KMS-11 (cell line): ENCODE data around the gene RFLNA.

Experiments used
- H2AFZ ChIP-seq: fragments of 200-600 bp; sonication (generic); 2 replicates; pipeline ENCODE4 v1.6.1; 2016; ENCODE audit warnings: antibody characterized with exemption, mixed run types, low read depth
- H3K27ac ChIP-seq: fragments of 200-600 bp; sonication (generic); 2 replicates; pipeline ENCODE4 v1.6.1; 2016; ENCODE audit warnings: mild to moderate bottlenecking, mixed run types
- H3K27me3 ChIP-seq: fragments of 200-600 bp; sonication (generic); 2 replicates; pipeline ENCODE4 v1.6.1; 2017; ENCODE audit warnings: mild to moderate bottlenecking, low read depth, mixed run types, moderate library complexity; ENCODE audit not compliant: insufficient read depth
- H3K36me3 ChIP-seq: fragments of 200-600 bp; sonication (generic); 2 replicates; pipeline ENCODE4 v1.6.1; 2017; ENCODE audit warnings: mild to moderate bottlenecking, mixed run types; ENCODE audit not compliant: insufficient read depth
- H3K4me1 ChIP-seq: fragments of 200-600 bp; sonication (generic); 2 replicates; pipeline ENCODE4 v1.6.1; 2016; ENCODE audit warnings: mild to moderate bottlenecking, low read depth, mixed run types; ENCODE audit not compliant: poor library complexity, severe bottlenecking
- H3K4me2 ChIP-seq: fragments of 200-600 bp; sonication (generic); 2 replicates; pipeline ENCODE4 v1.7.0; 2016; ENCODE audit warnings: mild to moderate bottlenecking, mixed run types
- H3K4me3 ChIP-seq: fragments of 200-600 bp; sonication (generic); IDR thresholded peaks from 2 replicates; pipeline ENCODE4 v1.6.1; 2017; ENCODE audit warnings: low read depth, low read length, mixed read lengths; ENCODE audit not compliant: insufficient read depth
- H3K79me2 ChIP-seq: fragments of 200-600 bp; sonication (generic); 2 replicates; pipeline ENCODE4 v1.6.1; 2016; ENCODE audit warnings: low read depth, mixed run types; ENCODE audit not compliant: insufficient read depth
- H3K9ac ChIP-seq: fragments of 200-600 bp; sonication (generic); 2 replicates; pipeline ENCODE4 v1.6.1; 2016; ENCODE audit warnings: mild to moderate bottlenecking, mixed run types
- H4K20me1 ChIP-seq: fragments of 200-600 bp; sonication (generic); 2 replicates; pipeline ENCODE4 v1.6.1; 2016; ENCODE audit warnings: mild to moderate bottlenecking, mixed run types; ENCODE audit not compliant: insufficient read depth
- CTCF ChIP-seq: fragments of 200-600 bp; sonication (generic); conservative IDR thresholded peaks from 2 replicates; pipeline ENCODE4 v1.6.1; 2017; ENCODE audit warnings: low read depth, mild to moderate bottlenecking, antibody characterized with exemption, low read length, moderate library complexity, mixed read lengths

RFLNA gene

GRCh38 chr12:124305136-124305535 is 10.2 kb downstream of the RFLNA start:
- no peaks in the 10 kb centered on the region for H3K36me3 ChIP-seq
- H3K4me2 ChIP-seq, result no peak overlapping the region
- H3K4me3 ChIP-seq, result no peak overlapping the region
- no peak overlapping the region for H2AFZ ChIP-seq
- no peaks in the 10 kb centered on the region for H3K79me2 ChIP-seq
- TF ChIP-seq CTCF, result no peak
- H3K27ac ChIP-seq, result no peak overlapping the region
- H3K4me1 ChIP-seq, result no peaks in the 10 kb centered on the region
- no peak overlapping the region for H3K9ac ChIP-seq
- no peaks in the 10 kb centered on the region for H4K20me1 ChIP-seq
- H3K27me3 ChIP-seq, result no peaks in the 10 kb centered on the region

- H3K27me3 ChIP-seq, result no peaks in the 10 kb centered on the region
- no peak overlapping the region for H3K9ac ChIP-seq
- H4K20me1 ChIP-seq, result no peaks in the 10 kb centered on the region
- no peak overlapping the region for H2AFZ ChIP-seq
- no peak for TF ChIP-seq CTCF
- no peak overlapping the region for H3K4me3 ChIP-seq
- no peaks in the 10 kb centered on the region for H3K79me2 ChIP-seq
- no peak overlapping the region for H3K27ac ChIP-seq
- no peak overlapping the region for H3K4me2 ChIP-seq
- no peaks in the 10 kb centered on the region for H3K4me1 ChIP-seq
- no peaks in the 10 kb centered on the region for H3K36me3 ChIP-seq
Measured at GRCh38 chr12:124305776-124306685, 11.1 kb downstream of the RFLNA start.

DNA sequence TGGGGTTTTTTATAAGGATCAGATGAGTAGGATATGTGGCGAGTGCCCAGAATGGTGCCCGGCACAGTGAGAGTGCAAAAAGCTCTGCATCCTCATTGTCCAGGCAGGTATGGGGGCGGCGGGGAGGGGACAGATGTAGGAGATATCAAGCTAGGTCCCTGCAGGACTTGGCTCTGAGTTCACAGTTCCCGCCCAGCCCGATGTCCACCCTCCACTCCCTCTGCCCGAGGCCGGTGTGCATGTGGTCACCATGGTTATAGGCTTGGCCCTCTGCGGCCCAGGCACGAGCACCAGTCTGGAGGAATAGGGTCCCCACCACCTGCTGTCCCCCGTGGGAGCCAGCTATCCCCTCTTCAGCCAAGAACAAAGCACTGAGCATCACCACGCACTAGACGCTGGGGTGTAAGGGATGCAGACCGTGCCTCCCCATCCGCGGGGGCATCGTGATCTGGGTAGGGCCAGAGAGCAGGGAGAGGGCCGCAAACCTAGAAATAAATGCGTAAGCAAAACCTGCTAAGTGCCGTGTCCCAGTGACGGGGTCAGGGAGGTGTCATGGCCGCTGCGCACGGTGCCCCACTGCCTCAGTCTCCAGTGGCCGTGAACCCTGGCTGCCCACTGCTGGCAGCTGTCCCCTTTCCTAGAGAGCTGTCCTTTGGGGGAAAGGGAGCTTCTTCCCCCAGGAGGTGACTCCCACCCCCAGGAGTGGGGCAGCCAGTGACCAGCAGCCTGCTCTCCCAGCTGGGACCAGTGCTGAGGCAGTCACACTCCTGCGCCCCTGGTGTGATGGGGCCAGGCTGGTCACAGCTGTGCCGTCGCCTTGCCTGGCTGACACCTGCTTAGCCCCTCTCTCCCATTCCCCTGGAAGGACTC is 12.0 kb downstream of the RFLNA start:
- Histone ChIP-seq H3K4me1 (no peaks in the 10 kb centered on the region), H3K27me3 (no peaks in the 10 kb centered on the region), H3K79me2 (no peaks in the 10 kb centered on the region), H3K27ac (no peak overlapping the region), H4K20me1 (no peaks in the 10 kb centered on the region), H3K4me2 (no peak overlapping the region), H3K36me3 (no peaks in the 10 kb centered on the region), H3K9ac (no peak overlapping the region), H3K4me3 (no peak overlapping the region), H2AFZ (no peak overlapping the region)
- TF ChIP-seq CTCF, result no peak

GRCh38 chr12:124307556-124307825 is 12.6 kb downstream of the RFLNA start:
- no peaks in the 10 kb centered on the region for H4K20me1 ChIP-seq
- H3K4me2 ChIP-seq, result no peak overlapping the region
- no peak overlapping the region for H2AFZ ChIP-seq
- no peak overlapping the region for H3K4me3 ChIP-seq
- no peaks in the 10 kb centered on the region for H3K4me1 ChIP-seq
- no peak for TF ChIP-seq CTCF
- no peak overlapping the region for H3K27ac ChIP-seq
- no peak overlapping the region for H3K9ac ChIP-seq
- no peaks in the 10 kb centered on the region for H3K27me3 ChIP-seq
- H3K79me2 ChIP-seq, result no peaks in the 10 kb centered on the region
- no peaks in the 10 kb centered on the region for H3K36me3 ChIP-seq
